Measurements from ENCODE around the gene MYO18B.

- TF ChIP-seq CTCF (IDR thresholded peaks at IDR 0.05) (no peak), EZH2 (IDR thresholded peaks at IDR 0.05; ENCODE audit: borderline replicate concordance, insufficient read depth, low read depth, low read length, poor library complexity, severe bottlenecking) (no peak)
Measured at GRCh38 chr22:25969286-25969685, 227.3 kb downstream of the MYO18B start.
